SK-N-SH treated with all-trans-retinoic acid at 6 μM for 48 hours (cell line): ENCODE results near the gene CLDN18.

Source experiments
- BACH2 ChIP-seq: fragments of 250-450 bp; sonication (Bioruptor Pico); IDR thresholded peaks from 2 replicates; pipeline ENCODE4 v1.9.0; 2021; ENCODE audit warnings: mild to moderate bottlenecking, borderline replicate concordance
- CSDC2 ChIP-seq: fragments of 250-450 bp; sonication (Bioruptor Pico); IDR thresholded peaks from 2 replicates; pipeline ENCODE4 v1.5.0; 2020; ENCODE audit warnings: mild to moderate bottlenecking, moderate library complexity
- PPARA ChIP-seq: fragments of 250-450 bp; sonication (Bioruptor Pico); IDR thresholded peaks from 2 replicates; pipeline ENCODE4 v1.5.0; 2020; ENCODE audit warnings: mild to moderate bottlenecking, borderline replicate concordance
- ZFP3 ChIP-seq: fragments of 250-450 bp; sonication (Bioruptor Pico); IDR thresholded peaks from 2 replicates; pipeline ENCODE4 v1.5.0; 2020; ENCODE audit warnings: mild to moderate bottlenecking, moderate library complexity
- ZNF8 ChIP-seq: fragments of 450-650 bp; formaldehyde crosslinking; IDR thresholded peaks from 2 replicates; pipeline ENCODE4 v1.5.0; 2020; ENCODE audit warnings: mild to moderate bottlenecking, moderate library complexity
- TF ChIP-seq, protein P1 (sequence below): fragments of 250-450 bp; sonication (Bioruptor Pico); IDR thresholded peaks from 2 replicates; pipeline ENCODE4 v1.8.0; 2020; ENCODE audit warnings: mild to moderate bottlenecking, moderate library complexity, borderline replicate concordance
- TF ChIP-seq, protein P2 (sequence below): fragments of 250-450 bp; sonication (Bioruptor Pico); IDR thresholded peaks from 2 replicates; pipeline ENCODE4 v1.5.1; 2021; ENCODE audit warnings: mild to moderate bottlenecking, moderate library complexity

DNA sequence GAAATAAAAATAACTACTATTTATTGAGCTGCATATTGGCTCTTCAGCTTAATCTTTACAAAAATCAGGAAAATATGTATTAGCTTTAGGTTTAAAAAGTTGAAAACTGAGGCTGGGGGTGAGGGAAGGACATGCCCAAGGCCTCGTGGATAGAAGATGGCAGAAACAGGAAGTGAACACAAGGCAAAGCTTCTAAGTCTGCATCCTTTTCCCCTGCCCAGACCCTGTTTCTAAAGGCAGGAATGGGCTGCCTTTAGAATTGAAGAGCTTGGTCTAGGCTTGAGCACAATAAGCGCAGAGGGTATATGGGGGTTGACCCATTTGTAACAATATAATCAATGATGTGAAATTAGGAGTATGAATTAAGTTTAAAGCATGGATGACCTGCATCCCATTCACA is 6.1 kb downstream of the CLDN18 start:
- TF ChIP-seq PPARA (CRISPR knock-in tag) (no peak), BACH2 (no peak), ZNF8 (no peak), CSDC2 (CRISPR knock-in tag) (no peak), ZFP3 (CRISPR knock-in tag) (no peak)
- TF ChIP-seq, protein P1, sequence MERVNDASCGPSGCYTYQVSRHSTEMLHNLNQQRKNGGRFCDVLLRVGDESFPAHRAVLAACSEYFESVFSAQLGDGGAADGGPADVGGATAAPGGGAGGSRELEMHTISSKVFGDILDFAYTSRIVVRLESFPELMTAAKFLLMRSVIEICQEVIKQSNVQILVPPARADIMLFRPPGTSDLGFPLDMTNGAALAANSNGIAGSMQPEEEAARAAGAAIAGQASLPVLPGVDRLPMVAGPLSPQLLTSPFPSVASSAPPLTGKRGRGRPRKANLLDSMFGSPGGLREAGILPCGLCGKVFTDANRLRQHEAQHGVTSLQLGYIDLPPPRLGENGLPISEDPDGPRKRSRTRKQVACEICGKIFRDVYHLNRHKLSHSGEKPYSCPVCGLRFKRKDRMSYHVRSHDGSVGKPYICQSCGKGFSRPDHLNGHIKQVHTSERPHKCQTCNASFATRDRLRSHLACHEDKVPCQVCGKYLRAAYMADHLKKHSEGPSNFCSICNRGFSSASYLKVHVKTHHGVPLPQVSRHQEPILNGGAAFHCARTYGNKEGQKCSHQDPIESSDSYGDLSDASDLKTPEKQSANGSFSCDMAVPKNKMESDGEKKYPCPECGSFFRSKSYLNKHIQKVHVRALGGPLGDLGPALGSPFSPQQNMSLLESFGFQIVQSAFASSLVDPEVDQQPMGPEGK: no peak
- TF ChIP-seq, protein P2, sequence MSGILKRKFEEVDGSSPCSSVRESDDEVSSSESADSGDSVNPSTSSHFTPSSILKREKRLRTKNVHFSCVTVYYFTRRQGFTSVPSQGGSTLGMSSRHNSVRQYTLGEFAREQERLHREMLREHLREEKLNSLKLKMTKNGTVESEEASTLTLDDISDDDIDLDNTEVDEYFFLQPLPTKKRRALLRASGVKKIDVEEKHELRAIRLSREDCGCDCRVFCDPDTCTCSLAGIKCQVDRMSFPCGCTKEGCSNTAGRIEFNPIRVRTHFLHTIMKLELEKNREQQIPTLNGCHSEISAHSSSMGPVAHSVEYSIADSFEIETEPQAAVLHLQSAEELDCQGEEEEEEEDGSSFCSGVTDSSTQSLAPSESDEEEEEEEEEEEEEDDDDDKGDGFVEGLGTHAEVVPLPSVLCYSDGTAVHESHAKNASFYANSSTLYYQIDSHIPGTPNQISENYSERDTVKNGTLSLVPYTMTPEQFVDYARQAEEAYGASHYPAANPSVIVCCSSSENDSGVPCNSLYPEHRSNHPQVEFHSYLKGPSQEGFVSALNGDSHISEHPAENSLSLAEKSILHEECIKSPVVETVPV (CRISPR knock-in tag): no peak
